Lower leg skin (tissue), 3 donors: ENCODE measurements around the gene HOXC6.

Experiments used
- POLR2A ChIP-seq, 2 donors: fragments of 450-650 bp; IDR thresholded peaks; one replicate each; pipeline ENCODE4 v1.6.1; 2016 to 2017; ENCODE audit warnings: antibody characterized with exemption in 2 of 2, mild to moderate bottlenecking in 1 of 2, moderate library complexity in 1 of 2
- TF ChIP-seq, protein P1 (sequence below), 3 donors: fragments of 450-650 bp; IDR thresholded peaks; one replicate each; pipeline ENCODE4 v1.5.1; 2016; ENCODE audit warnings: antibody characterized with exemption in 3 of 3, mild to moderate bottlenecking in 3 of 3, moderate library complexity in 2 of 3

DNA sequence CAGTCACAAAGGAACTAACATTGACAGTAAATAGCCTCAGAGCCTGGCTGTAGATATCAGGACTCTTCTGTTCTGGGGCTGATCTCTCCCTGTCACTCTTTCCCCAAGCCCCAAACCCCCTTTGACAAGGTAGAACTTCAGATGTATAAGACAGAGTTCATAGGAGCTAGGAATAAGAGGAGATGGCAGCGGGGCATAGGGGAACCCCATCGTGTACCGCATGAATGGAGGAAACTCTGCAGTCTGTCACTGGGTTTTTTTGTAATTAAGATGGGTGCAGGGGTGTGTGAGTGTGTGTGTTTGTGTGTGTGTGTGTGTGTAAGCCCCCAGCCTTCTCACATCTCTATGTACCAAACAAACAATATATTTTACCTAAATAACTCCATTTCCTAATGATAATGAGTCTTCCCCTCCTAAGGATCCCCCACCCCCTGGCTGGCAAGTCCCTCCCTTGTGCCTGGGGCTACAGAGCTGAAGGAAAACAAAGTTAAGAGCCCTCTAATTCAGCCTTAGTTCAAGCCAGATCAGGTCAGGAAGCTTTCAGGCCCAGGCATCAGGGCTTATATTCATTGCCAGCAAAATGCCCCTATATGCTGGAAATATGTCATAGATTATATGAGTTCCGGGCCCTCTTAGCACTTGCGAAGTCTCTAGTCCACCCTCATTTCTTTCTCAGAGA, 16.3 kb downstream of the HOXC6 start:
- TF ChIP-seq, protein P1, sequence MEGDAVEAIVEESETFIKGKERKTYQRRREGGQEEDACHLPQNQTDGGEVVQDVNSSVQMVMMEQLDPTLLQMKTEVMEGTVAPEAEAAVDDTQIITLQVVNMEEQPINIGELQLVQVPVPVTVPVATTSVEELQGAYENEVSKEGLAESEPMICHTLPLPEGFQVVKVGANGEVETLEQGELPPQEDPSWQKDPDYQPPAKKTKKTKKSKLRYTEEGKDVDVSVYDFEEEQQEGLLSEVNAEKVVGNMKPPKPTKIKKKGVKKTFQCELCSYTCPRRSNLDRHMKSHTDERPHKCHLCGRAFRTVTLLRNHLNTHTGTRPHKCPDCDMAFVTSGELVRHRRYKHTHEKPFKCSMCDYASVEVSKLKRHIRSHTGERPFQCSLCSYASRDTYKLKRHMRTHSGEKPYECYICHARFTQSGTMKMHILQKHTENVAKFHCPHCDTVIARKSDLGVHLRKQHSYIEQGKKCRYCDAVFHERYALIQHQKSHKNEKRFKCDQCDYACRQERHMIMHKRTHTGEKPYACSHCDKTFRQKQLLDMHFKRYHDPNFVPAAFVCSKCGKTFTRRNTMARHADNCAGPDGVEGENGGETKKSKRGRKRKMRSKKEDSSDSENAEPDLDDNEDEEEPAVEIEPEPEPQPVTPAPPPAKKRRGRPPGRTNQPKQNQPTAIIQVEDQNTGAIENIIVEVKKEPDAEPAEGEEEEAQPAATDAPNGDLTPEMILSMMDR (IDR thresholded peaks at IDR 0.05) = no peak
- no peak for TF ChIP-seq POLR2A (IDR thresholded peaks at IDR 0.05)
